Gastrocnemius medialis (tissue), 4 donors: ENCODE data around the gene CDK9.

Experiments
- POLR2A ChIP-seq, 2 donors: fragments of 450-650 bp; IDR thresholded peaks; one replicate each; pipeline ENCODE4 v1.6.1; 2017; ENCODE audit warnings: antibody characterized with exemption in 2 of 2, mild to moderate bottlenecking in 2 of 2, moderate library complexity in 2 of 2
- TF ChIP-seq, protein P1 (sequence below), 5 experiments: fragments of 450-650 bp in 3 of 5; fragments of 200-600 bp in 2 of 5; sonication (generic) in 2 of 5; IDR thresholded peaks in 4 of 5; conservative IDR thresholded peaks in 1 of 5; 1 replicate in 4 of 5; 2 replicates in 1 of 5; pipeline ENCODE4 v1.5.1; 2016 to 2019; ENCODE audit warnings: antibody characterized with exemption in 5 of 5, mild to moderate bottlenecking in 3 of 5, moderate library complexity in 3 of 5

DNA sequence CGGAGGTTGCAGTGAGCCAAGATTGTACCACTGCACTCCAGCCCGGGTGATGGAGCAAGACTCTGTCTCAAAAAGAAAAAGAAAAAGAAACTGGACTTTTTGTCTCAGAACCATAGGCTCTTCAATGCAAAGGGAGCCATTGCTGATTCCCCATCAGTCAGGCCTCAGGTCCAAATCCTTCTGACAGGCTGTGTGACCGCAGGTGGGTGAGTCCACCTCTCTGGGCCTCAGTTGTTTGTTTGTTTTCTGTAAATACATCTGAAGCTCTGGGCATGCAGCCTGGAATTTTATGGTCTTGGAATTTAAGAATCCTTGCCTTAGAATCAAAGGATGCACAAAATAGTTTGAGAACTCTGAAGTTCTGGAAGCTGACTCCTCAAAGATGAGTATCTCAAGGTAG lies 29.6 kb upstream of the CDK9 start:
- TF ChIP-seq, protein P1, sequence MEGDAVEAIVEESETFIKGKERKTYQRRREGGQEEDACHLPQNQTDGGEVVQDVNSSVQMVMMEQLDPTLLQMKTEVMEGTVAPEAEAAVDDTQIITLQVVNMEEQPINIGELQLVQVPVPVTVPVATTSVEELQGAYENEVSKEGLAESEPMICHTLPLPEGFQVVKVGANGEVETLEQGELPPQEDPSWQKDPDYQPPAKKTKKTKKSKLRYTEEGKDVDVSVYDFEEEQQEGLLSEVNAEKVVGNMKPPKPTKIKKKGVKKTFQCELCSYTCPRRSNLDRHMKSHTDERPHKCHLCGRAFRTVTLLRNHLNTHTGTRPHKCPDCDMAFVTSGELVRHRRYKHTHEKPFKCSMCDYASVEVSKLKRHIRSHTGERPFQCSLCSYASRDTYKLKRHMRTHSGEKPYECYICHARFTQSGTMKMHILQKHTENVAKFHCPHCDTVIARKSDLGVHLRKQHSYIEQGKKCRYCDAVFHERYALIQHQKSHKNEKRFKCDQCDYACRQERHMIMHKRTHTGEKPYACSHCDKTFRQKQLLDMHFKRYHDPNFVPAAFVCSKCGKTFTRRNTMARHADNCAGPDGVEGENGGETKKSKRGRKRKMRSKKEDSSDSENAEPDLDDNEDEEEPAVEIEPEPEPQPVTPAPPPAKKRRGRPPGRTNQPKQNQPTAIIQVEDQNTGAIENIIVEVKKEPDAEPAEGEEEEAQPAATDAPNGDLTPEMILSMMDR (IDR thresholded peaks at IDR 0.05 in 4 of 5, conservative IDR thresholded peaks at IDR 0.05 in 1 of 5), result no peak
- no peak for TF ChIP-seq POLR2A (IDR thresholded peaks at IDR 0.05)
